Measurements from ENCODE around the gene PARVG.

PARVG gene

DNA sequence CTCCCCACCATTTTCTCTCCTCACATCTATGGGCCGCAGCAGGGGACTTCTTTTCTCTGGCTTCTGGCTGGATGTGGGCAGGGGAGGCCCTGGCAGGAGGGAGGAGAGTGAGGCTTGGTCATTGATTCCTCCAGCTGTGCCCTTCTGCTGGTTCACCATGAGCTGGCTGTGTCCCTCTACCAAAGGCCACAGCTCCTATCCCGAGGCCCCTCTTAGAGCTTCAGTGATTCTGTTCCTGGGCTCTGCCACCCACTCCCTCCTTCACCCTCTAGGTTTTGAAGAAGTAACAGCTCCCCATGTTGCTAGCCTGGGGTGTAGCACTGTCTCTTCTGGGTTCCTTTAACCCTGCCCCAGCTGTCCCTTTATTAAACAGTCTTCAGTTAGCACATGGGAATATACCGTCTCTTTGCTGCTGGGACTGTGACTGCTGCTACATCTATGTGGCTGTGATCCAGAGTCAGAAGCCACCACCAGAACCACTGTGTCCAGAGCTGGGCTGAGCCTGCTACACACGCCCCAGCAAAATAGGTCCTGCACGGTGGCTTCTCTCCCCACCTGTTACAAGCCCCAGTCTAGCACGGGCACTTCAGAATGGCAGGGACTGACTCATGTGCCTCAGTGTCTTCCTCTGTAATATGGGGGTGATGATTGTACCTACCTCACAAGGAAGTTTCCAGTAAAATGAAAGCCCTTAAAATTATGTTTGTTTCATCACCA, 578 bp upstream of the PARVG start:
- DNase-seq (ENCODE audit: low read depth), result no peak

DNA sequence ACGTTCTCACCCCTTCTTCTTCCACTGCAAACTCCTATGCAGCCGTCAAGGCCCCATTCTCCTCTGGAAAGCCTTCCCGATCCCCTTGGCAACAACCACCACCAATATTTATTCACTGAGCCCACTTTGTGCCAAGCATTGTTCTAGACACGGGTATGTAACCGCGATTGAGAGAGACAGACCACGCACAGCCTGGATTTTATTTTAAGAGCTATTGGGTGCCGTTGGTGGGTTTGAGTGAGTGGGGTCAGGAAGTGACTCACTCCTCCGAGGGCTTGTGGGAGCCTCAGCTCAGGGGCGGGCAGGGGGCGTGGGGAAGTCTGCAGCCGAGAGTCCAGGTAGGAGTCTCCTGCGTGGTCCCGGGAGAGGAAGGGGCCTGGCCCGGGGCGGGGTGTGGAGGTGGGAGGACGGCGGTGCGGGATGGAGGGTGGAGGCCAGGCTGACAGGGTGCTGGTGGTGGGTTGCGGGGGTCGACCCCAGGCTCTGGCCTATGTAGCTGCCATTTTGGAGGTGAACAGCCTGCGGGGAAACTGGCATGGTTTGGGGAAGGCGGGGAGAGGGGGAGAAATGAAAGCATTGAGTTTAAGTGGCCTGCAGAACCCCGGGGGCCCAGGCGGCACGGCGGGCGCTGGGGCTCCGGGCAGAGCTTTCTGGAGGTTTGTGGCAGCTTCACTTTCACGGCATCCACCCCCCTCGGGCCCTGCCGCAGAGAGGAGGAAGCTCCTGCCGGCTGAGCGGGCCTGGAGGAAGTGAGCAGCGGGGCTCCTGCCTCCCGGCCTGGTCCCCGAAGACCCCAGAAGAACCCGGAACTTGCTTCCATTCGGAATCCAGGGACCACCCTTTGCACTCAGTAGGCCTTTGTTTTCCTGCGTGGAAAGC, 547 bp downstream of the PARVG start:
- DNase-seq (ENCODE audit: low read depth), result no peak

DNA sequence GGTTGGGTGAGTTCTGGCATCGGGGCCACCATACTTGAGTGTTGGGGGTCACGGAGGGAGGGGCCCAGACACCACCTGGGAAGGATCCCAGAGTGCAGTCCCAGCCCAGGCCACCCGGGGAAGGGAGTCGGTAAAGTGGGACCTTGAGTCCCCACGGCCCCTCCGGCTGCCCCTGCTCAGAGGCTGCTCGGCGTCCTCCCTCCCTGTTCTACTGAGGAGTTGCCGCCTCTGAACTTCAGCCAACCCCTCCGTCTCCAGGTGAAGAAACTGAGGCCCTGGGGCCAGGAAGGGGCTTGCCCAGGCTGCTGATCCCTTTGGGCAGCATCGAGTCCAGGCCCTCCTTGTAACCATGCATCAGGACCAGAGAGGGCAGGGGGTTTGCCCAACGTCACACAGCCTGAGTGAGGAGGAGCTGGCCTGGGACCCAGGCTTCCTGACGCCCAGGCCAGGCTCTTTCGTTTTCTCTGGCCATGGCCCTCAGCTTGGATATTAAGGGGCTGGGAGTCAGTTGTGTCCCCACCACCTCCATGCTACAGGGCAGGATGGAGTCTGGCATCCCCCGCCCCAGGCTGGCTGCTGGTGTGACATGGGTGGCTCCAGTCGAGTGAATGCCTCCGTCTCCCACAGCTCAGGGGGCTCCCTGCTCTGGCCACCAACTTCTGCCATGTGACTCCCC, 1.3 kb downstream of the PARVG start:
- DNase-seq (ENCODE audit: low read depth), result no peak

DNA sequence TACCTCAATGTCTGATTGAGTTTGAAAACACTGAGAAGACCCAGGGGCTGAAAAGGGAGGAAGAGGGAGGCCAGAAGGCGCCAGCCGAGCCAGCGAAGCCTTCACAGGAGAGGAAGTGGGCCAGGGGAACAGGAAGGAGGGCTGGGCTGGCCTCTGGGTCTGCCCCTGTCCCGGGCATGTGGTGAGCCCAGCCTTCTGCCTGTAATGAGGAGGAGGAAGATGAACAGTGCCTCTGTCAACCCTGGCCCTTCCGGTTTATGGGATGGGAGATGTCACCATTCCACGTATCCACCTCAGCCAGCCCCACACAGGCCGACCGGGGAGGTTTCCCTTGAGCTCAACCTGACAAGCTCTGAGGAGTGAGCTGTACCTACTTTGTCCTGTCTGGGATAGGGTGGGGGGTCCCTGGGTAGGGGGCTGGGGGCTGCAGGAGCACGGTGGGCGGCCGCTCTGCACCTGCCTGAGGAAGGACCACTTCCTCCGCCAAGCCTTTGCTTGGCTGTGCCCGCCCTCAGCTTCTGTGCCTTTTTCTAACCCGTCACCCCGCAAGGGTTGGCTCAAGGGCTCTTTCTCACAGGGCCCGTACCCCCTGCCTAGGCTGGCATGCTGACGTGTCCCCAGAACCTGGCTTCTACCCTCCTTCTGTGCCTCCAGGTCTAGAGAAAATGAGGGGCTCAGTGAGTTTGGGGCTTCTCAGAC, 2.0 kb downstream of the PARVG start:
- no peak for DNase-seq (ENCODE audit: low read depth)

DNA sequence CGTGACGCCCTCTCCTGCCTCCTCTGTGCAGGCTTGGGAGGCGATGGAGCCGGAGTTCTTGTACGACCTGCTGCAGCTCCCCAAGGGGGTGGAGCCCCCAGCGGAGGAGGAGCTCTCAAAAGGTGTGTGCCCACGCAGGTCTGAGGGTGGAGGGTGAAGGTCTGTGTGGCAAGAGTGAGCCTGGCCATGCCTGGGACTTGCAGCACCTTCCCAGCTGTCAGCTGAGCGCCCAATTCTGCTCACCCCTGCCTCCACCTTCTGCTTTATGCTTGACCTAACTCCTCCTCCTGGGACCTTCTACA, 2.5 kb downstream of the PARVG start:
- no peak for DNase-seq (ENCODE audit: low read depth)

DNA sequence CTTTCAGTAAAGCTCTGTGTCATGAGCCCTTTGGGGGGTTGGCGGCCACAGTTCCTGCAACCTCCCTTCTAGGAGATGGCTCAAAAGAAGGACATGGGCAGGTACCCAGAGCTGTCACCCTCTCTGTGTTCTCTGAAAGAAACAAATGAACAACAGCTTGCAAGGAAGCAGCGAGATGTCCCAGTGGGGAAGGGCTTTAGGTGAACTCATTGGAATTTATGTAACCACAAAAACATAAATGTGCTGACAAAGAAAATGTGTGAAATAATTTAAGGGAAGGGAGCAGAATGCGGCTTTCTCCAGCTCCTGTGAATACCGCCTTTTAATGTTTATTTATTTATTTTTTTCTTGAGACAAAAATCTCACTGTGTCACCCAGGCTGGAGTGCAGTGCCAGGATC, 3.3 kb downstream of the PARVG start:
- DNase-seq (ENCODE audit: low read depth), result no peak

DNA sequence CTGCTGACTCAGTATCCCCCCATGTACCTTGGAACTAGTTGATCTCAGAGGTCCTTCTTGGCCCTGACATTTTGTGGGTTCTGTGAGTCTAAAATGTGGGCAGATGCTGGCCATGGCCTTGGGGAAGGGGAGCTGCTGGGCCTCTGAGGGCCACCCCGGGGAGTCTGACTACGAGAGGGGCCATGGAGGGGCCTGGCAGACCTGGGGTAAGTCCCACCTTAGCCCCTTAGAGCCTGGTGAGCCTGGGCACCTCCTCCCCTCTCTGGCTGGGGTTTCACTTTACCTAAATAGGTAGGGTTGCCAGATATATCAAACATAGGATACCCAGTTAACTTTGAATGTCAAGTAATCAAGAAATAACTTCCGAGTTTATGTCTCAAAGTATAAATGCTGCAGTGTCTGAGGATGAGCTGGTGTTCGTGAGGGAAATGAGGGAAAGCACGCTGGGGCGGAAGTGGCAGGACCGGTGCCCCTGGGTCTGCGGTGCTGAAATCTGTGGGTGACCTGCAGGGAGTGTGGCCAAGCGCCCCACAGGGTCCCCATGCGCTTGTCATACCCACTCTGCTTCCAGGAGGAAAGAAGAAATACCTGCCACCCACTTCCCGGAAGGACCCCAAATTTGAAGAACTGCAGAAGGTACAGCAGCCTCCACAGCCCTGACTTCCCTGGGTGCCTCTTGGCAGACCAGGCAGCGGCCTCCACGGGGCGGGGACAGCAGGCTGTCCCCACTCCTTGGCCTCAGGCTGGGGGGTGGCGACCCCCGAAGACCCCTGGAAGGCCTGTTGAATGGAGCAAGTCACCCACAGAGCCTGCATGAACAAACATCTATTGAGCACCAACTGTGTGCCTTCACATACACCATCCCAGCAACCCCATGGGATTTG, 4.8 kb downstream of the PARVG start:
- no peak for DNase-seq (ENCODE audit: low read depth)

DNA sequence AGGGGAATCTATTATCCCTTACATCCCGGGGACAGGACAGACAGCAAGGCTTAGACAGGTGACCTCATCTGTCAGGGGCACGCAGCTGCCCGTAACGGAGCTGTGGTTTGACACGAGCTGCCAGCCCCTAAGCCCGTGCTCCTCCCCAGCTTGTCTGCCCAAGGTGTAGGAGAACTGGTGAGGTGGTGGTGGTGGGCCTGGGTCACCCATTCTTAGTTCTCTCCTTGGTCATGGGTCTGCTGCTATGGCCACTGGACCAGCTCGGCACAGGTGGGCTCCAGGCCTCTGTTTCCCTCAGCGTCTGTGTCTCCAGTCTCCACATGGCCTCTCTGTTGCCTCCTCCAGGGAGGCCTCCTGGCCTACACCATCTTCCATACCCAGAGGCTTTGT, 5.4 kb downstream of the PARVG start:
- DNase-seq (ENCODE audit: low read depth), result no peak

DNA sequence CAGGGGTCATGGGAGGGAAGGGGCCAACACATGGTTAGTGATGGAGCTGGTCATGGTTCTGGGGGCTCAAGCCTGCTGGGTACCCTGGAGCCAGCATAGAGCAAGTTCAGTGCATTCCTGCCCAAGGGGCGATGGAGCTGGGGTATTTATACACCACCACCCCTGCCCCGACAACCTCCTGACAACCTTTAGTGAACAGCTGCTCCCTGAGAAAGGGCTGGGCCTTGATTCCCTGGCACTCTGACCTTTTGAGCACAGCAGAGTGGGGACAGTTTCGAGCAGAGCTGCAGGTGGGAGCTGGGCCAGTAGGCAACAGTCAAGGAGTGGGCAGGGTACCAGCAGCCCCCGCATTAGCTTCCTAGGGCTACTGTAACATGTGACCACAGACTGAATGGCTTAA, 6.0 kb downstream of the PARVG start:
- no peak for DNase-seq (ENCODE audit: low read depth)

DNA sequence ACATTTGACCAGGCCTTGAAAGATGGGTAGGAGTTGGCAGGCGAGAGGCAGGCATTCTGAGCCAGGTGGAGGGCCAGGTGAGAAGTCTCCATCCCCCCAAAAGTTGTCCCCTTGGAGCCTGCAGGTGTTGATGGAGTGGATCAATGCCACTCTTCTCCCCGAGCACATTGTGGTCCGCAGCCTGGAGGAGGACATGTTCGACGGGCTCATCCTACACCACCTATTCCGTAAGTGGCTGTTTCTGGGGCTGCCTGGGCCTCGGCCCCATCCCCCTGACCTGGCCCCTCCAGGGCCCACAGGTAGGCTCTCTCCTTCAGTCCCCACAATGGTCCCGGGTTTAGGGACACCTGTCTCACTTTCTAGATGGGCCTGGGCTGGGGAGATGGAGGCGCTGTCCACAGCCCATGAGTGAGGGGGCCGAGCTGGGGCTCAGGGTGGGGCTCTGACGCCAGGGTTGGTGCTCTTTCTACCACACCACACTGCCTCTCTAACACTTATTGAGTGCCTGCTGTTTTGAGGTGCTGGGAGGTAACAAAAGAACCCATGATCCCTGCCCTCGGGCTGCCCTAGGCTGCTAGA, 7.0 kb downstream of the PARVG start:
- DNase-seq (ENCODE audit: low read depth), result no peak

DNA sequence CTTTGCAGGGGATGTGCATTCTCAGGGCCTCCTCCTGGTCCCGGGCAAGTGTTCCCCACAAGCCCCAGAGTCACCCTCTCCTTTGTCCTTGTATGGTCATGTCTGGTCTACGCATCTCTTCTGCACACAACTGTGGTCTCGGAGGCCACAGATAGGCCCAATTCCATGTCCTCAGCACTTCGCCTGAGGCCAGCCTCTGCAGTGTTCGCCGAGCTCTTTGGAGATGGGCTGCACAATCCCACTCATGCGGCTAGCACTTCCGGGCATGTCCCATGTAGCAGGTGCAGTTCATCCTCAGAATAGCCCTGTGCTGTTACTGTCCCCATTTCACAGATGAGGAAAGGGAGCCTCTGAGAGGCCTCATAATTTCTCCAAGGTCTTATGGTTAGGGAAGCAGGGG, 7.6 kb downstream of the PARVG start:
- no peak for DNase-seq (ENCODE audit: low read depth)

DNA sequence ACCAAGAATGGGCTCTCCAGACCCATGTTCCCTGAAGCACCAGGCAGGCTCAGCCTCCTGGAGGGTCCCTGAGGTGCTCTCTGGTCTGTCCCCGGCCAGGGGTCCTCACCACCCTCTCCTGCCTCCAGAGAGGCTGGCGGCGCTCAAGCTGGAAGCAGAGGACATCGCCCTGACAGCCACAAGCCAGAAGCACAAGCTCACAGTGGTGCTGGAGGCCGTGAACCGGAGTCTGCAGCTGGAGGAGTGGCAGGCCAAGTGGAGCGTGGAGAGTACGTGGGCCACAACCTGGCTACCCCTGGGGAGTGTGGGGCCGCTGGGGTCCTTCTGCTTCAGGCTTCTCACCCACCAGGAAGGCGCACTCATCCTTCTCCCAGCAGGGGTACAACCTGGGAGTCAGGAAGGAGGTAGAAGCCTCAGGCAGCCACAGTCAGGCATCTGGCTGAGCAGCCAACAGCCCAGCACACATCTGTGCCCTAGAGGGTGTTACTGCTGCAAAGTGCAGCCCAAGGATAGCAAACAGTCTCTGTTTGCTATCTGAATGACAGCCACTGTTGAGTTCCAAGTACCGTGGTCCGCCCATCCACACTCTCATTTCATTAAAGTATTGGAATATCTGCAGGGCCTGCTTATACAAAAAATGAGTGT, 8.4 kb downstream of the PARVG start:
- DNase-seq (ENCODE audit: low read depth), result no peak

DNA sequence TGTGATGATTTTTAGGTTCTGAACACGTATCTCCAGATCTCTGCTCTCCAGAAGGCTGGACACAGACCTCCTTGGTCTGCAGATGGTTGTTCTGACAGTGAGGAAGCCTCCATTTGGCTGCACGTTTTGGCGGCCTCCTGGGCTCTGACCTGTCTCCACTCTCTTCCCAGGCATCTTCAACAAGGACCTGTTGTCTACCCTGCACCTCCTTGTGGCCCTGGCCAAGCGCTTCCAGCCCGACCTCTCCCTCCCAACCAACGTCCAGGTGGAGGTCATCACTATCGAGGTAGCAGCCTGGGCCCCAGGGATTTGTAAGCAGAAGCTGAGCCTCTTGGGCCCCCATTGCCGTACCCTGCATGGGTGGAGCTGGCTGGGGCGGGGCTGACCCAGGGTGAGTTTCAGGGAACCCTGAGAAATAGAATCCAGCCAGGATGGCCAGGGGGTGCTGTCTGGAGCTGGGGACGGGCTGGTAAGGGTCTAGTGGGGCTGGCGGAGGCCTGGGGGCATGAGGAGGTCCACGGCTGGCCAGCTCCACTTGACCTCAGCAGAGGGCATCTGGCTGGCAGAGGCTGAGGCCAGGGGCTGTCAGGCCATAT, 9.8 kb downstream of the PARVG start:
- DNase-seq (ENCODE audit: low read depth), result no peak

DNA sequence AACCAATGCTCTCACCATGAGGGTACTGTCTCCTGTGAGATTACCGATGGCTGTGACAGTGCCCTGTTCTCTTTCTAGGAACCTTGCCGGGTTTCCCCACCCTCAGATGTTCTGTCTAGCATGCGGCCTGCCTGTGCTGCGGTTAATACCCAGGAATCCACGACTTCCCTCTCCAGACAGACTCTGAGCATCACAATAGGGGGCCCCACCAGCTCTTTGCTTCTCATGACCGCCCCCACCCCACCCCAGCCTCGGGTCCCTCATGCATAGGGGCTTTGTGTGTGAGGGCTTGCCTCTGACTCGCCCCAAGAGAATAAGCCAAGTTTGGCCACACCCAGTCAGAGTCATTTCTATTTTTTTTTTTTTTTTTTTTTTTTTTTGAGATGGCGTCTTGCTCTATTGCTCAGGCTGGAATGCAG, 10.3 kb downstream of the PARVG start:
- DNase-seq (ENCODE audit: low read depth), result no peak

DNA sequence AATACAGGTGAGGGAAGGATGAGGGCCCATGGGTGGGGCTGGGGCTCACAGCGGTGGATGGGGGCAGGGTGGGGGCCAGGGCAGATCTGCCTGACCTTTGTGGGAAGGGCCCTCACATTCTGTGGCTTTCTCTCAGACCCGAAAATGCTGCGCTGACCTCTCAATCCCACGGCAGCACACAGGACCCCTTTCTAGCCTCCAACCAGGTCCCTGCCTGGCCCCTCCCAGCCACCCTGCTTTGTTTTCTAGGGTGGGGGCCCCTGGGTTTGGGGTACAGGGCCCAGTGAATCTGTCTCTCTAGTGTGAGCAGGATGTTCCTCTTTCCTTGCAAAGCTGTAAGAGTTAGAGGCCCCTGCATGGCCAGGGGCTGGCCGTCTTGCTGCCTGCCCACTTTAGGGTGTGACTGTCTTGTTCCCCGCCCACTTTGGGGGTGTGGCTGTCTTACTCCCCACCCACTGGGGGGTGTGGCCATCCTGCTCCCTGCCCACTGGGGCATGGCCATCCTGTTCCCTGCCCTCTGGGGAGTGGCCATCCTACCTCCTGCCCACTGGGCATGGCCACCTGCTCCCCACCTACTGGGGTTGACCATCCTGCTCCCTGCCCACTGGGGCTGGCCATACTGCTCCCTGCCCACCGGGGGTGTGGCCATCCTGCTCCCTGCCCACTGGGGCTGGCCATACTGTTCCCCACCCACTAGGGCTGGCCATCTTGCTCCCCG, 11.5 kb downstream of the PARVG start:
- DNase-seq (ENCODE audit: low read depth), result no peak

DNA sequence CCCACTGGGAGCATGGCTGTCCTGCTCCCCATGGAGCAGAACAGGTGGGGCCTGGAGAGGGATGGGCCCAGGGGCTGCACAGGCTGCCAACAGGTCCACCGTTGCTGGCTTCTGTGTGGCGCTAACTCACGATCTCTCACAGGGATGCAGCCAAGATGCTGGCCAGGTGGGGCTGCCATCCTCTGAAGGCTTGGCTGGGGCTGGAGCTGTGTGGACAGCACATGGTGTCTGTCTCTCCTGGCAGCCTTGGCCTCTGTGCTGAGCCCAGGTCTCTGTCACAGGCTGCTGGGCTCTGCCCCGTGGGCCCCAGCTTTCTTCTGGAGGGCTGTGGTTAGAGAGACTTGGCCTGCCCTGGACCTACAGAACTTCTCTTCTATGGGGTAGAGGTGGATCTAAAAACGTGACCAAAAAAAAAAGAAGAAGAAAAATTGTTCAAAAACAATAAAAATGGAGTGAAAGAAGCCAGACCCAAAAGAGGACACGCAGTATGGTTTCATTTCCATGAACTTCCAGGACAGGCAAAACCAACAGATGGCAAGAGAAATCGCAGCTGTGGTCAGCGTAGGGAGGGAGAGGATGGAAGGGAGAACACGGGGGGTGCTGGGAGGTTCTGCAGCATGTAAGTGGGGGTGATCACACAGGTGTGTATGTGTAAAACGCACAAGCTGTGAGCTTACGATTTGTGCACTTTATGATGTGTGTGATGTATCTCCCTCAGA, 12.2 kb downstream of the PARVG start:
- no peak for DNase-seq (ENCODE audit: low read depth)

DNA sequence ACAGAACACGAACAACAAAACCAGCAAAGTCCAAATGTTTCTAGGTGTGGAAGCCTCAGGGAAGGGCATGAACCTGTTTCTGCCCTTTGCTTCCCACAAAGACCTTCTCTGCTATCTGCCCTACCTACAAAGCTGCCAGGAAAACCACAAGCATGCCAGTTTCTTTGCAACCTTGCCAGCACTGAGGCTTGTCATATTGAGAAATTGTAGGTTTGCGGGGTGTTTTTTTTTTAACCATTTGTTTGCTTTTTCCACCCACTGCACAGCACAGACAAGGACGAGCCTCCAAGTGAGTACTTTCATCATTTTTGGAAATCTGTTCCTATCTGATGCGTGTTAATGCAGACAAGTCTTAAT, 12.8 kb downstream of the PARVG start:
- DNase-seq (ENCODE audit: low read depth), result no peak

DNA sequence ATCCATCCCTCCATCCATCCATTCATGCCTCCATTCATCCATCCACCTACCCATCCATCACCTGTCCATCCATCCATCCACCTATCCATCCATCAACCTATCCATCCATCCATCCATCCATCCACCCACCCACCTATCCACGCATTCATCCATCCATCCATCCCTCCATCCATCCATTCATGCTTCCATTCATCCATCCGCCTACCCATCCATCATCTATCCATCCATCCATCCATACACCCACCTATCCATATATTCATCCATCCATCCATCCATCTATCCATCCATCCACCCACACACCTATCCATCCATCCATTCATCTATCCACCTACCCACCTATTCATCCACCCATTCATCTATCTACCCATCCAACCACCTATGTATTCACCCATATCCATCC, 13.8 kb downstream of the PARVG start:
- no peak for DNase-seq (ENCODE audit: low read depth)
